Natural killer cell (primary cell): Measurements from ENCODE around the gene CCDC57. TPM values are rescaled to one million over a fixed set of nuclear protein-coding genes. Genes with fewer than 3 reads are reported as not detected.
A peak's percentile ranks its signal among the peaks of the same experiment; 100 is the strongest.

ENCODE experiments used
- ATAC-seq, 3 donors: fragments of 150-1000 bp in 2 of 3; fragments of 200-7000 bp in 1 of 3; cut with Tn5 transposase; 1 replicate in 1 of 3; 2 replicates in 2 of 3; pipeline ENCODE4 v1.10.0; 2021; ENCODE audit warnings: mild to moderate bottlenecking in 2 of 3, moderate library complexity in 2 of 3
- DNase-seq, 2 donors: peaks; one replicate each; pipeline versions ENCODE4 v3.0.0 to v3.0.0-alpha.2; 2013 to 2021; ENCODE audit warnings: mixed read lengths in 1 of 2
- H3K27ac ChIP-seq: one replicate; pipeline ENCODE4 v1.5.1; 2013; ENCODE audit warnings: mild to moderate bottlenecking, low read length
- H3K27me3 ChIP-seq: one replicate; pipeline ENCODE4 v1.6.1; 2013; ENCODE audit warnings: low read length; ENCODE audit not compliant: control insufficient read depth, insufficient read depth
- H3K36me3 ChIP-seq: one replicate; pipeline ENCODE4 v1.6.1; 2013; ENCODE audit warnings: low read length; ENCODE audit not compliant: control insufficient read depth, insufficient read depth
- H3K4me1 ChIP-seq: one replicate; pipeline ENCODE4 v1.6.1; 2013; ENCODE audit warnings: low read length; ENCODE audit not compliant: control insufficient read depth, insufficient read depth
- H3K4me3 ChIP-seq: one replicate; pipeline ENCODE4 v1.5.1; 2013; ENCODE audit warnings: low read length
- H3K9me3 ChIP-seq: one replicate; pipeline ENCODE4 v1.6.1; 2013; ENCODE audit warnings: low read length; ENCODE audit not compliant: control insufficient read depth, insufficient read depth
- H3K27ac Mint-ChIP-seq, 2 donors: one replicate each; pipeline ENCODE4 v1.8.0; 2022; ENCODE audit warnings: mild to moderate bottlenecking in 2 of 2, mixed read lengths in 2 of 2, moderate library complexity in 1 of 2
- H3K27me3 Mint-ChIP-seq, 2 donors: one replicate each; pipeline ENCODE4 v1.8.0; 2022; ENCODE audit warnings: low read depth in 2 of 2, mixed read lengths in 2 of 2
- H3K36me3 Mint-ChIP-seq: one replicate; pipeline ENCODE4 v1.8.0; 2022; ENCODE audit warnings: mixed read lengths
- H3K4me1 Mint-ChIP-seq, 2 donors: one replicate each; pipeline ENCODE4 v1.8.0; 2022; ENCODE audit warnings: mixed read lengths in 2 of 2
- H3K4me3 Mint-ChIP-seq: one replicate; pipeline ENCODE4 v1.8.0; 2022; ENCODE audit warnings: mild to moderate bottlenecking, moderate library complexity, mixed read lengths
- H3K9me3 Mint-ChIP-seq, 2 donors: one replicate each; pipeline ENCODE4 v1.8.0; 2022; ENCODE audit warnings: mixed read lengths in 2 of 2
- CTCF ChIP-seq: fragments of 200-600 bp; IDR thresholded peaks from one replicate; pipeline ENCODE4 v1.8.0; 2022; ENCODE audit warnings: antibody characterized with exemption
- WGBS: methylation state at CpG from one replicate; pipeline ENCODE4 v1.1.7; 2013; ENCODE audit warnings: missing lambda C conversion rate; ENCODE audit not compliant: insufficient coverage; 5-methylcytosine and 5-hydroxymethylcytosine counted together
- intact Hi-C: fragments of 100-400 bp; cut with micrococcal nuclease; formaldehyde crosslinking; loops from one replicate; pipeline ENCODE4 v1.14.2; 2022
- total RNA-seq, 4 donors: library from RNA; stranded (reverse); fragments of 120-200 nt in 1 of 4; gene quantifications; one replicate each; pipeline versions ENCODE4 v1.2.3 to v1.2.4, GENCODE V29; 2013 to 2022

CCDC57 gene
- total RNA-seq, 3 donors from 2014 or later (not counting 1 experiment from before 2014, with no cell fraction given) = 69.7 to 79.2 (median 75.1) TPM

GRCh38 chr17:82204831-82205719, 7.6 kb downstream of the CCDC57 start:
- no peak for ATAC-seq
- Histone ChIP-seq H3K27ac (no peak overlapping the region), H3K27me3 (no peaks in the 10 kb centered on the region), H3K36me3 (no peaks in the 10 kb centered on the region), H3K4me1 (peaks cover 54% of the 10 kb centered on the region), H3K9me3 (no peaks in the 10 kb centered on the region), H3K4me3 (no peak overlapping the region)
- no peak for DNase-seq
- Mint-ChIP-seq H3K9me3 (no peaks in the 10 kb centered on the region), H3K27me3 (no peaks in the 10 kb centered on the region), H3K4me1 (peaks cover 23 to 54% of the 10 kb centered on the region in 2 donors), H3K27ac (peak overlapping the region; percentile 88 to 90), H3K36me3 (no peaks in the 10 kb centered on the region), H3K4me3 (no peak overlapping the region)
- intact Hi-C loops = loop anchor here (10.0 kb wide), 1 partner anchor 50 kb away; no protein-coding TSS in a partner anchor
- no peak for TF ChIP-seq CTCF
- 80% methylated on average over 25 of the region's 25 CpGs for WGBS

GRCh38 chr17:82203920-82204319, 8.7 kb downstream of the CCDC57 start:
- H3K27me3 Mint-ChIP-seq = no peaks in the 10 kb centered on the region
- H3K4me3 Mint-ChIP-seq = no peak overlapping the region
- intact Hi-C loops = loop anchor here (10.0 kb wide), 1 partner anchor 51 kb away; no protein-coding TSS in a partner anchor
- ATAC-seq (no peak), DNase-seq (no peak)
- H3K9me3 Mint-ChIP-seq = no peaks in the 10 kb centered on the region
- no peaks in the 10 kb centered on the region for H3K9me3 ChIP-seq
- peak overlapping the region in 1 of 2 donors; percentile 49 for H3K27ac Mint-ChIP-seq
- no peak overlapping the region for H3K4me3 ChIP-seq
- H3K4me1 ChIP-seq = peaks cover 57% of the 10 kb centered on the region
- 88% methylated on average over 19 of the region's 19 CpGs for WGBS
- no peak overlapping the region for H3K27ac ChIP-seq
- H3K36me3 Mint-ChIP-seq = no peaks in the 10 kb centered on the region
- H3K4me1 Mint-ChIP-seq = peaks cover 20 to 49% of the 10 kb centered on the region in 2 donors
- no peaks in the 10 kb centered on the region for H3K36me3 ChIP-seq
- H3K27me3 ChIP-seq = no peaks in the 10 kb centered on the region
- no peak for TF ChIP-seq CTCF

GRCh38 chr17:82202981-82203380, 9.7 kb downstream of the CCDC57 start:
- H3K4me1 Mint-ChIP-seq = peaks cover 15 to 49% of the 10 kb centered on the region in 2 donors
- Histone ChIP-seq H3K4me1 (peaks cover 54% of the 10 kb centered on the region), H3K27me3 (no peaks in the 10 kb centered on the region), H3K4me3 (no peak overlapping the region), H3K9me3 (no peaks in the 10 kb centered on the region), H3K27ac (no peak overlapping the region), H3K36me3 (no peaks in the 10 kb centered on the region)
- DNase-seq = no peak
- 70% methylated on average over 9 of the region's 10 CpGs for WGBS
- no peak for TF ChIP-seq CTCF
- H3K27me3 Mint-ChIP-seq = no peaks in the 10 kb centered on the region
- H3K4me3 Mint-ChIP-seq = no peak overlapping the region
- no peaks in the 10 kb centered on the region for H3K9me3 Mint-ChIP-seq
- H3K27ac Mint-ChIP-seq = peak overlapping the region in 1 of 2 donors; percentile 64
- no peak for ATAC-seq
- H3K36me3 Mint-ChIP-seq = no peaks in the 10 kb centered on the region
- intact Hi-C loops = loop anchor here (10.0 kb wide), 1 partner anchor 52 kb away; no protein-coding TSS in a partner anchor
